Caki2 (cell line): ENCODE results near the gene MORC4. TPM values are rescaled to one million over a fixed set of nuclear protein-coding genes. Genes with fewer than 3 reads are reported as not detected.
"Not testable (repeated sequence)": the region's sequence is repeated elsewhere in the genome, so short reads cannot be mapped to it uniquely, and the experiment has no call there.

Experiments used
- DNase-seq: peaks from one replicate; pipeline ENCODE4 v3.0.0-alpha.2; 2015; ENCODE audit warnings: low read depth
- in situ Hi-C: cut with HindIII; loops from 2 replicates; pipeline ENCODE4 v1.10.0; 2016; ENCODE audit warnings: low sequenced_read_pairs, low pct_unique_long_range_greater_than_20kb, mixed read lengths
- total RNA-seq: library from RNA; depleted of rRNA; stranded (reverse); fragments of >200 nt; shearing (Covaris generic); gene quantifications from 2 replicates; pipeline ENCODE4 v1.2.3, GENCODE V29; 2014; ENCODE audit warnings: low replicate concordance; rRNA removed

The MORC4 gene
- total RNA-seq = 5.3 and 6.8 TPM in 2 replicates

GRCh38 chrX:107000013-107000515, at the start of gene MORC4:
TSS of gene MORC4 (minus strand) at chrX:107000212. CDS start at chrX:106999969, 243 bp downstream.
- in situ Hi-C loops = no loop called here
- DNase-seq = peak; percentile 74

GRCh38 chrX:107047622-107048021, 47.6 kb upstream of the MORC4 start:
- DNase-seq = no peak
- in situ Hi-C loops = no loop called here

- no peak for DNase-seq
- in situ Hi-C loops = no loop called here
These were observed 29.7 kb upstream of the MORC4 start for GRCh38 chrX:107029752-107030151.

GRCh38 chrX:107025545-107025944, 25.5 kb upstream of the MORC4 start:
- in situ Hi-C loops = no loop called here
- DNase-seq = peak; percentile 6

- DNase-seq = no peak
- in situ Hi-C loops = no loop called here
These were observed 14.9 kb upstream of the MORC4 start for GRCh38 chrX:107014936-107015335.

- in situ Hi-C loops = no loop called here
- DNase-seq = no peak
These were observed 8.0 kb upstream of the MORC4 start for GRCh38 chrX:107008034-107008433.

- peak; percentile 53 for DNase-seq
- in situ Hi-C loops = no loop called here
These were observed 723 bp downstream of the MORC4 start for GRCh38 chrX:106999002-106999975.

GRCh38 chrX:106997611-106998010, 2.4 kb downstream of the MORC4 start:
- DNase-seq = no peak
- in situ Hi-C loops = no loop called here

GRCh38 chrX:106995678-106996077, 4.3 kb downstream of the MORC4 start:
- DNase-seq = no peak
- in situ Hi-C loops = no loop called here

- in situ Hi-C loops = no loop called here
- no peak for DNase-seq
These were observed 12.5 kb downstream of the MORC4 start for GRCh38 chrX:106987488-106987887.

GRCh38 chrX:106980952-106981626, 18.9 kb downstream of the MORC4 start:
- DNase-seq = no peak
- in situ Hi-C loops = no loop called here

- no peak for DNase-seq
- in situ Hi-C loops = no loop called here
These were observed 23.6 kb downstream of the MORC4 start for GRCh38 chrX:106976416-106976815.

GRCh38 chrX:106973433-106974149, 26.4 kb downstream of the MORC4 start:
- in situ Hi-C loops = no loop called here
- no peak for DNase-seq

GRCh38 chrX:106972896-106973295, 27.1 kb downstream of the MORC4 start:
- in situ Hi-C loops = no loop called here
- no peak for DNase-seq

- DNase-seq = peak; percentile 26
- in situ Hi-C loops = not testable (repeated sequence)
These were observed 33.5 kb downstream of the MORC4 start for GRCh38 chrX:106966547-106966946.

- in situ Hi-C loops = no loop called here
- no peak for DNase-seq
These were observed 35.7 kb downstream of the MORC4 start for GRCh38 chrX:106964290-106964689.

GRCh38 chrX:106963111-106963510, 36.9 kb downstream of the MORC4 start:
- DNase-seq = no peak
- in situ Hi-C loops = no loop called here

GRCh38 chrX:106959901-106960300, 40.1 kb downstream of the MORC4 start:
- peak; percentile 44 for DNase-seq
- in situ Hi-C loops = no loop called here
